ENCODE measurements around the gene NEK6. TPM values are rescaled to one million over a fixed set of nuclear protein-coding genes. Genes with fewer than 3 reads are reported as not detected.
A peak's percentile ranks its signal among the peaks of the same experiment; 100 is the strongest.

The NEK6 gene
- total and polyA plus RNA-seq, 9 of the 15 experiments (the other 6 are each of a cell fraction or from before 2014, with no cell fraction given) = 3.1 to 19.0 (median 8.4) TPM

DNA sequence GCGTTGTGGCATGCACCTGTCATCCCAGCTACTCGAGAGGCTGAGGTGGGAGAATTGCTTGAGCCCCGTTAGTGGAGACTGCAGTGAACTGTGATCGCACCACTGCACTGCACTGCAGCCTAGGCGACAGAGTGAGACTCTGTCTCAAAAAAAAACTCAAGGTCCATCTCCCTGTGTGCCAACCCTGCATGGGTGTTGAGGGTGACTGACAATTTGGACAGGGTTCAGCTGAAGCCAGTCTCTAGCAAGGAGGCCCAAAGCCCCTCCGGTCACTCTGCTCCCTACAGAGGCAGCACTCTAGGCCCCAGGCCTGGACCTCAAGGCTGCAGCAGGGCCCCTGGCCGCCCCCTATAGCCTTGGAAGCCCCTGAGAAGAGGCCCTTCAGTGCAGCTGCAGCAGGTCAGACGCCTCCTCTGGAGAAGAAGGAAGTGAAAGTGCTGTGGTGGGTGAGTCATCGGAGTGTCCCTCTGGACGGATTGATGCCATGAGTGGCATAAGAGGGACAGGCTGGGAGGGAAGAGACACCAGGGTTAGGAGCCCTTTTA is 39.2 kb upstream of the NEK6 start:
- ATAC-seq = peak; percentile 44; the same call in 2 of the 3 replicates
- Histone ChIP-seq H4K20me1 (replicated peaks; ENCODE audit: control insufficient read depth, insufficient read depth, low read length) (no peaks in the 10 kb centered on the region), H3K9me3 (replicated peaks; ENCODE audit: control insufficient read depth, insufficient read depth, low read depth, low read length) (no peaks in the 10 kb centered on the region; the same call in 1 of the 2 replicates), H3K4me3 (no peak overlapping the region), H3K9me1 (ENCODE audit: control insufficient read depth, insufficient read depth, low read length) (no peaks in the 10 kb centered on the region), H3K27ac (ENCODE audit: extremely low read depth, low read depth, low read length) (no peak overlapping the region), H3K36me3 (ENCODE audit: control insufficient read depth, insufficient read depth, low read length) (no peaks in the 10 kb centered on the region), H2AFZ (ENCODE audit: low read depth, low read length) (no peak overlapping the region), H3K79me2 (ENCODE audit: control insufficient read depth, insufficient read depth, low read length) (no peaks in the 10 kb centered on the region), H3K9ac (ENCODE audit: insufficient read depth in 1 of 2, low read depth in 2 of 2, low read length in 2 of 2) (peak overlapping the region in 1 of 2 experiments; percentile 38; a peak in 2 of 4 replicates), H3K4me1 (replicated peaks in 1 of 2; ENCODE audit: control insufficient read depth in 2 of 2, insufficient read depth in 2 of 2, low read length in 2 of 2) (peaks cover 0 to 15% of the 10 kb centered on the region in 2 experiments; a peak in 4 of 5 replicates), H3K27me3 (ENCODE audit: control insufficient read depth in 2 of 2, insufficient read depth in 2 of 2, low read length in 2 of 2) (peaks cover 6 to 44% of the 10 kb centered on the region in 2 experiments; a peak in 4 of 5 replicates), H3K4me2 (ENCODE audit: insufficient read depth, low read length) (no peak overlapping the region)
- POLR2A ChIA-PET = interaction anchor here (0.5 to 1.1 kb wide), 4 partner anchors 8 to 613 kb away, joined by 3 to 4 read pairs (median 4); no protein-coding TSS in a partner anchor
- WGBS (ENCODE audit: insufficient coverage, low coverage, missing lambda C conversion rate) = 14% methylated on average over 8 of the region's 10 CpGs
- no TSS peak for BruUV-seq (replicated peaks)
- peak in 1 of 4 experiments; percentile 26 for DNase-seq (ENCODE audit: extremely low read depth in 1 of 4, low spot score in 3 of 4)
- CTCF ChIA-PET (ENCODE audit: low intra/inter-chr PET ratio) = no interaction called here
- FAIRE-seq = peak; percentile 37
- intact Hi-C loops (cut with micrococcal nuclease) (no loop called here), in situ Hi-C loops (cut with MboI) (no loop called here)
- TF ChIP-seq ZNF217 (CRISPR knock-in tag; IDR thresholded peaks at IDR 0.05) = no peak
- TF ChIP-seq SIN3B (IDR thresholded peaks at IDR 0.05; ENCODE audit: low read depth) = no peak
- TF ChIP-seq, protein P1, sequence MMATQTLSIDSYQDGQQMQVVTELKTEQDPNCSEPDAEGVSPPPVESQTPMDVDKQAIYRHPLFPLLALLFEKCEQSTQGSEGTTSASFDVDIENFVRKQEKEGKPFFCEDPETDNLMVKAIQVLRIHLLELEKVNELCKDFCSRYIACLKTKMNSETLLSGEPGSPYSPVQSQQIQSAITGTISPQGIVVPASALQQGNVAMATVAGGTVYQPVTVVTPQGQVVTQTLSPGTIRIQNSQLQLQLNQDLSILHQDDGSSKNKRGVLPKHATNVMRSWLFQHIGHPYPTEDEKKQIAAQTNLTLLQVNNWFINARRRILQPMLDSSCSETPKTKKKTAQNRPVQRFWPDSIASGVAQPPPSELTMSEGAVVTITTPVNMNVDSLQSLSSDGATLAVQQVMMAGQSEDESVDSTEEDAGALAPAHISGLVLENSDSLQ (IDR thresholded peaks at IDR 0.05) = peak; percentile 45; the same call in 1 of the 2 replicates
- no peak for TF ChIP-seq ZNF311 (CRISPR knock-in tag; IDR thresholded peaks at IDR 0.05)
- TF ChIP-seq CBFA2T3 (IDR thresholded peaks at IDR 0.05) = no peak
- no peak for TF ChIP-seq KDM5B (IDR thresholded peaks at IDR 0.05; ENCODE audit: insufficient replicate concordance, low read depth, low read length)
- TF ChIP-seq, protein P2, sequence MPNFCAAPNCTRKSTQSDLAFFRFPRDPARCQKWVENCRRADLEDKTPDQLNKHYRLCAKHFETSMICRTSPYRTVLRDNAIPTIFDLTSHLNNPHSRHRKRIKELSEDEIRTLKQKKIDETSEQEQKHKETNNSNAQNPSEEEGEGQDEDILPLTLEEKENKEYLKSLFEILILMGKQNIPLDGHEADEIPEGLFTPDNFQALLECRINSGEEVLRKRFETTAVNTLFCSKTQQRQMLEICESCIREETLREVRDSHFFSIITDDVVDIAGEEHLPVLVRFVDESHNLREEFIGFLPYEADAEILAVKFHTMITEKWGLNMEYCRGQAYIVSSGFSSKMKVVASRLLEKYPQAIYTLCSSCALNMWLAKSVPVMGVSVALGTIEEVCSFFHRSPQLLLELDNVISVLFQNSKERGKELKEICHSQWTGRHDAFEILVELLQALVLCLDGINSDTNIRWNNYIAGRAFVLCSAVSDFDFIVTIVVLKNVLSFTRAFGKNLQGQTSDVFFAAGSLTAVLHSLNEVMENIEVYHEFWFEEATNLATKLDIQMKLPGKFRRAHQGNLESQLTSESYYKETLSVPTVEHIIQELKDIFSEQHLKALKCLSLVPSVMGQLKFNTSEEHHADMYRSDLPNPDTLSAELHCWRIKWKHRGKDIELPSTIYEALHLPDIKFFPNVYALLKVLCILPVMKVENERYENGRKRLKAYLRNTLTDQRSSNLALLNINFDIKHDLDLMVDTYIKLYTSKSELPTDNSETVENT (CRISPR knock-in tag; IDR thresholded peaks at IDR 0.05) = no peak
- TF ChIP-seq SMARCE1 (IDR thresholded peaks at IDR 0.05) = peak; percentile 15; the same call in 1 of the 2 replicates
- no peak for TF ChIP-seq ZNF184 (CRISPR knock-in tag; IDR thresholded peaks at IDR 0.05)
- TF ChIP-seq, protein P3, sequence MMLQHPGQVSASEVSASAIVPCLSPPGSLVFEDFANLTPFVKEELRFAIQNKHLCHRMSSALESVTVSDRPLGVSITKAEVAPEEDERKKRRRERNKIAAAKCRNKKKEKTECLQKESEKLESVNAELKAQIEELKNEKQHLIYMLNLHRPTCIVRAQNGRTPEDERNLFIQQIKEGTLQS (IDR thresholded peaks at IDR 0.05) = peak; percentile 86
- TF ChIP-seq, protein P3 (CRISPR knock-in tag; conservative IDR thresholded peaks at IDR 0.05) = no peak
- TF ChIP-seq BRCA1 (IDR thresholded peaks at IDR 0.05) = no peak
- TF ChIP-seq BRCA1 (CRISPR knock-in tag; IDR thresholded peaks at IDR 0.05) = no peak
- TF ChIP-seq TOE1 (IDR thresholded peaks at IDR 0.05; ENCODE audit: borderline replicate concordance) = no peak
- no peak for TF ChIP-seq TOE1 (CRISPR knock-in tag; IDR thresholded peaks at IDR 0.05; ENCODE audit: borderline replicate concordance, low read depth)
- no peak for TF ChIP-seq CBX1 (IDR thresholded peaks at IDR 0.05; ENCODE audit: low read depth)
- no peak for TF ChIP-seq CCAR2 (IDR thresholded peaks at IDR 0.05; ENCODE audit: low read depth, low read length)
- TF ChIP-seq, protein P4, sequence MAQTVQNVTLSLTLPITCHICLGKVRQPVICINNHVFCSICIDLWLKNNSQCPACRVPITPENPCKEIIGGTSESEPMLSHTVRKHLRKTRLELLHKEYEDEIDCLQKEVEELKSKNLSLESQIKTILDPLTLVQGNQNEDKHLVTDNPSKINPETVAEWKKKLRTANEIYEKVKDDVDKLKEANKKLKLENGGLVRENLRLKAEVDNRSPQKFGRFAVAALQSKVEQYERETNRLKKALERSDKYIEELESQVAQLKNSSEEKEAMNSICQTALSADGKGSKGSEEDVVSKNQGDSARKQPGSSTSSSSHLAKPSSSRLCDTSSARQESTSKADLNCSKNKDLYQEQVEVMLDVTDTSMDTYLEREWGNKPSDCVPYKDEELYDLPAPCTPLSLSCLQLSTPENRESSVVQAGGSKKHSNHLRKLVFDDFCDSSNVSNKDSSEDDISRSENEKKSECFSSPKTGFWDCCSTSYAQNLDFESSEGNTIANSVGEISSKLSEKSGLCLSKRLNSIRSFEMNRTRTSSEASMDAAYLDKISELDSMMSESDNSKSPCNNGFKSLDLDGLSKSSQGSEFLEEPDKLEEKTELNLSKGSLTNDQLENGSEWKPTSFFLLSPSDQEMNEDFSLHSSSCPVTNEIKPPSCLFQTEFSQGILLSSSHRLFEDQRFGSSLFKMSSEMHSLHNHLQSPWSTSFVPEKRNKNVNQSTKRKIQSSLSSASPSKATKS (CRISPR knock-in tag; IDR thresholded peaks at IDR 0.05) = no peak

Data from K562 (cell line).